GM18507 (cell line): ENCODE data around the gene SLC8A3.
"Not testable (repeated sequence)": the region's sequence is repeated elsewhere in the genome, so short reads cannot be mapped to it uniquely, and the experiment has no call there.

Source experiments
- DNase-seq: peaks from one replicate; pipeline ENCODE4 v3.0.0; 2011; ENCODE audit warnings: low read depth; ENCODE audit not compliant: insufficient read length; ENCODE audit errors: extremely low spot score
- FAIRE-seq: peaks from 2 replicates; lab custom pipeline; 2011; peaks lifted over from hg19 to GRCh38; lab: Jason Lieb, UNC

SLC8A3 gene

GRCh38 chr14:70188659-70189455, at the start of gene SLC8A3:
TSS of gene SLC8A3 (minus strand) at chr14:70188951. CDS start at chr14:70168422, 20,529 bp downstream.
- FAIRE-seq, result peak; percentile 70
- peak; percentile 45 for DNase-seq

GRCh38 chr14:70237710-70238109, 49.0 kb upstream of the SLC8A3 start:
- DNase-seq (no peak), FAIRE-seq (no peak)

- FAIRE-seq, result no peak
- DNase-seq, result no peak
Observed at GRCh38 chr14:70234066-70234950, 45.6 kb upstream of the SLC8A3 start.

GRCh38 chr14:70231756-70232544, 43.2 kb upstream of the SLC8A3 start:
- DNase-seq, result not testable (repeated sequence)

GRCh38 chr14:70229877-70230640, 41.3 kb upstream of the SLC8A3 start:
- DNase-seq, FAIRE-seq: not testable (repeated sequence)

More at GRCh38 chr14:70231756-70232544, 43.2 kb upstream of the SLC8A3 start:
- FAIRE-seq, result peak; percentile 47

- FAIRE-seq (no peak), DNase-seq (no peak)
Observed at GRCh38 chr14:70213721-70214282, 25.1 kb upstream of the SLC8A3 start.

- no peak for FAIRE-seq
- no peak for DNase-seq
Observed at GRCh38 chr14:70212752-70213151, 24.0 kb upstream of the SLC8A3 start.

GRCh38 chr14:70208380-70208779, 19.6 kb upstream of the SLC8A3 start:
- DNase-seq (no peak), FAIRE-seq (no peak)

GRCh38 chr14:70203686-70204085, 14.9 kb upstream of the SLC8A3 start:
- FAIRE-seq (no peak), DNase-seq (no peak)

- no peak for DNase-seq
- FAIRE-seq, result no peak
Observed at GRCh38 chr14:70201994-70202393, 13.2 kb upstream of the SLC8A3 start.

GRCh38 chr14:70193396-70193795, 4.6 kb upstream of the SLC8A3 start:
- DNase-seq (no peak), FAIRE-seq (no peak)

GRCh38 chr14:70192915-70193314, 4.2 kb upstream of the SLC8A3 start:
- DNase-seq, result no peak

GRCh38 chr14:70190156-70190555, 1.4 kb upstream of the SLC8A3 start:
- FAIRE-seq, result no peak
- no peak for DNase-seq

More at GRCh38 chr14:70192915-70193314, 4.2 kb upstream of the SLC8A3 start:
- FAIRE-seq, result no peak

- no peak for DNase-seq
- FAIRE-seq, result peak; percentile 62
Observed at GRCh38 chr14:70189456-70190077, 816 bp upstream of the SLC8A3 start.

- FAIRE-seq (no peak), DNase-seq (no peak)
Observed at GRCh38 chr14:70188322-70188658, 461 bp downstream of the SLC8A3 start.

GRCh38 chr14:70186900-70187451, 1.8 kb downstream of the SLC8A3 start:
- DNase-seq, result no peak
- peak; percentile 62 for FAIRE-seq

GRCh38 chr14:70183991-70184390, 4.8 kb downstream of the SLC8A3 start:
- FAIRE-seq (peak; percentile 86), DNase-seq (no peak)

- DNase-seq (no peak), FAIRE-seq (no peak)
Observed at GRCh38 chr14:70181276-70181675, 7.5 kb downstream of the SLC8A3 start.
